HCT116 (cell line): ENCODE results near the gene CRCP. TPM values are rescaled to one million over a fixed set of nuclear protein-coding genes. Genes with fewer than 3 reads are reported as not detected.

Source experiments
- ATAC-seq: fragments of 200-7000 bp; cut with Tn5 transposase; 2 replicates; pipeline ENCODE4 v1.9.1; 2020; ENCODE audit warnings: mild to moderate bottlenecking, moderate library complexity
- BruUV-seq: library from RNA; stranded (reverse); fragments of 400-500 nt; replicated peaks from 2 replicates; lab custom pipeline; 2021; lab: Mats Ljungman, UMichigan
- CTCF ChIA-PET: fragments of 300-600 bp; sonication (Branson Sonifier 250); formaldehyde crosslinking; loops from one replicate; lab custom pipeline; 2021; ENCODE audit warnings: antibody characterized with exemption; lab: Charles Lee
- POLR2A ChIA-PET: fragments of 300-600, 350-600 bp; sonication (Branson Sonifier 250); formaldehyde crosslinking; loops from one replicate; lab custom pipeline; 2021; ENCODE audit warnings: antibody characterized with exemption; lab: Charles Lee
- RAD21 ChIA-PET, 2 experiments: fragments of 300-600 bp; sonication (Branson Sonifier 250); formaldehyde crosslinking; loops; one replicate each; lab custom pipeline; 2023; ENCODE audit warnings: low total read pairs in 2 of 2; ENCODE audit not compliant: uncharacterized antibody in 2 of 2, unreplicated experiment in 2 of 2, low non-redundant PET in 1 of 2; lab: Charles Lee
- DNase-seq: peaks from one replicate; pipeline ENCODE4 v3.0.0-alpha.2; 2010; ENCODE audit warnings: low read depth, low spot score
- H2AFZ ChIP-seq: fragments of 200-600 bp; shearing (Covaris generic), sonication (generic); 2 replicates; pipeline ENCODE4 v1.6.1; 2017; ENCODE audit warnings: low read depth, mixed run types, mixed read lengths, antibody characterized with exemption, low read length; ENCODE audit not compliant: poor library complexity, severe bottlenecking
- H3K27ac ChIP-seq: 2 replicates; pipeline ENCODE4 v1.5.1; 2012; ENCODE audit warnings: low read depth, low read length
- H3K27me3 ChIP-seq: fragments of 200-600 bp; sonication (generic); 2 replicates; pipeline ENCODE4 v1.6.1; 2016; ENCODE audit warnings: mixed run types, low read length, mixed read lengths; ENCODE audit not compliant: insufficient read depth
- H3K36me3 ChIP-seq, 2 experiments: fragments of 200-500 bp in 1 of 2; fragments of 200-600 bp in 1 of 2; sonication (Bioruptor generic) in 1 of 2; sonication (generic) in 1 of 2; 2 replicates each; pipeline versions ENCODE4 v1.5.1 to v1.6.1; 2014 to 2016; ENCODE audit warnings: low read length in 2 of 2, inconsistent platforms in 1 of 2, mixed read lengths in 1 of 2, mixed run types in 1 of 2; ENCODE audit not compliant: insufficient read depth in 2 of 2, control insufficient read depth in 1 of 2
- H3K4me1 ChIP-seq, 2 experiments: fragments of 200-600 bp in 1 of 2; sonication (generic) in 1 of 2; 2 replicates each; pipeline versions ENCODE4 v1.5.1 to v1.6.1; 2012 to 2017; ENCODE audit warnings: low read length in 2 of 2, inconsistent platforms in 1 of 2, mild to moderate bottlenecking in 1 of 2, mixed read lengths in 1 of 2, mixed run types in 1 of 2, moderate library complexity in 1 of 2; ENCODE audit not compliant: insufficient read depth in 2 of 2, control insufficient read depth in 1 of 2
- H3K4me2 ChIP-seq: fragments of 200-600 bp; sonication (generic); 2 replicates; pipeline ENCODE4 v1.6.1; 2017; ENCODE audit warnings: mixed run types, low read length, mixed read lengths
- H3K4me3 ChIP-seq, 2 experiments: fragments of 200-600 bp in 1 of 2; sonication (generic) in 1 of 2; replicated peaks in 1 of 2; 2 replicates each; pipeline ENCODE4 v1.5.1; 2011 to 2016; ENCODE audit warnings: low read length in 2 of 2, control low read depth in 1 of 2, low read depth in 1 of 2, mild to moderate bottlenecking in 1 of 2, mixed read lengths in 1 of 2, mixed run types in 1 of 2
- H3K79me2 ChIP-seq: fragments of 200-600 bp; sonication (generic); 2 replicates; pipeline ENCODE4 v1.6.1; 2017; ENCODE audit warnings: mild to moderate bottlenecking, mixed run types, low read length, moderate library complexity, mixed read lengths; ENCODE audit not compliant: insufficient read depth
- H3K9ac ChIP-seq: fragments of 200-600 bp; sonication (generic); 2 replicates; pipeline ENCODE4 v1.6.1; 2016; ENCODE audit warnings: low read length, mixed read lengths
- H3K9me2 ChIP-seq: fragments of 200-600 bp; sonication (generic), shearing (Covaris generic); 2 replicates; pipeline ENCODE4 v1.6.1; 2017; ENCODE audit warnings: mixed run types, mild to moderate bottlenecking, moderate library complexity; ENCODE audit not compliant: insufficient read depth
- H3K9me3 ChIP-seq, 2 experiments: fragments of 200-500 bp in 1 of 2; fragments of 200-600 bp in 1 of 2; sonication (Bioruptor generic) in 1 of 2; sonication (generic) in 1 of 2; 2 replicates each; pipeline ENCODE4 v1.6.1; 2014 to 2017; ENCODE audit warnings: low read length in 2 of 2, mixed read lengths in 2 of 2, inconsistent platforms in 1 of 2, low read depth in 1 of 2, mild to moderate bottlenecking in 1 of 2, mixed run types in 1 of 2, moderate library complexity in 1 of 2; ENCODE audit not compliant: control insufficient read depth in 1 of 2, insufficient read depth in 1 of 2
- H4K20me1 ChIP-seq: fragments of 200-600 bp; sonication (generic), shearing (Covaris generic); 2 replicates; pipeline ENCODE4 v1.6.1; 2017; ENCODE audit warnings: mixed run types, mild to moderate bottlenecking, moderate library complexity; ENCODE audit not compliant: insufficient read depth
- CEBPB ChIP-seq: IDR thresholded peaks from 2 replicates; pipeline ENCODE4 v1.6.1; 2012; ENCODE audit warnings: low read depth
- EGR1 ChIP-seq: IDR thresholded peaks from 2 replicates; pipeline ENCODE4 v1.6.1; 2012; ENCODE audit warnings: low read depth
- ELF1 ChIP-seq: IDR thresholded peaks from 2 replicates; pipeline ENCODE4 v1.6.1; 2012; ENCODE audit warnings: low read depth, borderline replicate concordance
- MAX ChIP-seq: IDR thresholded peaks from 2 replicates; pipeline ENCODE4 v1.6.1; 2012
- POLR2A ChIP-seq: IDR thresholded peaks from 2 replicates; pipeline ENCODE4 v1.7.0; 2011; ENCODE audit warnings: borderline replicate concordance; ENCODE audit not compliant: insufficient read depth, insufficient read length; ENCODE audit errors: extremely low read depth
- POLR2AphosphoS5 ChIP-seq: IDR thresholded peaks from 2 replicates; pipeline ENCODE4 v1.6.1; 2011; ENCODE audit warnings: mild to moderate bottlenecking, low read depth, low read length, moderate library complexity
- RAD21 ChIP-seq: IDR thresholded peaks from 2 replicates; pipeline ENCODE4 v1.6.1; 2012; ENCODE audit warnings: low read depth, mild to moderate bottlenecking
- SP1 ChIP-seq: IDR thresholded peaks from 2 replicates; pipeline ENCODE4 v1.6.1; 2012; ENCODE audit warnings: low read depth
- YY1 ChIP-seq: IDR thresholded peaks from 2 replicates; pipeline ENCODE4 v1.6.1; 2011; ENCODE audit warnings: low read length, low read depth, moderate library complexity, mild to moderate bottlenecking; ENCODE audit not compliant: insufficient replicate concordance; ENCODE audit errors: extremely low read depth
- ZBTB33 ChIP-seq: IDR thresholded peaks from 2 replicates; pipeline ENCODE4 v1.6.1; 2011; ENCODE audit warnings: mild to moderate bottlenecking, low read length, moderate library complexity; ENCODE audit not compliant: insufficient replicate concordance; ENCODE audit errors: extremely low read depth
- ZFX ChIP-seq: fragments of 450-650 bp; IDR thresholded peaks from 2 replicates; pipeline ENCODE4 v1.6.1; 2017
- ZNF274 ChIP-seq: fragments of 200-500 bp; sonication (Bioruptor generic); IDR thresholded peaks from 2 replicates; pipeline ENCODE4 v1.6.1; 2014; ENCODE audit warnings: mild to moderate bottlenecking, low read depth, low read length, inconsistent platforms
- intact Hi-C: fragments of 100-400 bp; cut with micrococcal nuclease; formaldehyde crosslinking; loops from 2 replicates; pipeline ENCODE4 v1.10.0; 2022
- total RNA-seq: library from RNA; stranded (reverse); gene quantifications from one replicate; pipeline ENCODE4 v1.2.1, GENCODE V29; 2021; ENCODE audit not compliant: unreplicated experiment
- TF ChIP-seq, protein P1 (sequence below): IDR thresholded peaks from 2 replicates; pipeline ENCODE4 v1.6.1; 2012; ENCODE audit warnings: low read depth

The CRCP gene
- total RNA-seq, 1 experiment from 2014 or later, result 28.4 TPM

- ChIA-PET CTCF (no interaction called here), POLR2A (no interaction called here)
- BruUV-seq, result no TSS peak
These were observed 42.4 kb downstream of the CRCP start for GRCh38 chr7:66157060-66157459.

More at GRCh38 chr7:66157060-66157459, 42.4 kb downstream of the CRCP start:
- TF ChIP-seq EGR1, result no peak
- no peak for TF ChIP-seq SP1
- TF ChIP-seq YY1, result no peak
- no peak for TF ChIP-seq ZFX
- no peak for TF ChIP-seq RAD21
- TF ChIP-seq ELF1, result no peak
- TF ChIP-seq ZBTB33, result no peak
- TF ChIP-seq POLR2A, result no peak
- TF ChIP-seq, protein P1, sequence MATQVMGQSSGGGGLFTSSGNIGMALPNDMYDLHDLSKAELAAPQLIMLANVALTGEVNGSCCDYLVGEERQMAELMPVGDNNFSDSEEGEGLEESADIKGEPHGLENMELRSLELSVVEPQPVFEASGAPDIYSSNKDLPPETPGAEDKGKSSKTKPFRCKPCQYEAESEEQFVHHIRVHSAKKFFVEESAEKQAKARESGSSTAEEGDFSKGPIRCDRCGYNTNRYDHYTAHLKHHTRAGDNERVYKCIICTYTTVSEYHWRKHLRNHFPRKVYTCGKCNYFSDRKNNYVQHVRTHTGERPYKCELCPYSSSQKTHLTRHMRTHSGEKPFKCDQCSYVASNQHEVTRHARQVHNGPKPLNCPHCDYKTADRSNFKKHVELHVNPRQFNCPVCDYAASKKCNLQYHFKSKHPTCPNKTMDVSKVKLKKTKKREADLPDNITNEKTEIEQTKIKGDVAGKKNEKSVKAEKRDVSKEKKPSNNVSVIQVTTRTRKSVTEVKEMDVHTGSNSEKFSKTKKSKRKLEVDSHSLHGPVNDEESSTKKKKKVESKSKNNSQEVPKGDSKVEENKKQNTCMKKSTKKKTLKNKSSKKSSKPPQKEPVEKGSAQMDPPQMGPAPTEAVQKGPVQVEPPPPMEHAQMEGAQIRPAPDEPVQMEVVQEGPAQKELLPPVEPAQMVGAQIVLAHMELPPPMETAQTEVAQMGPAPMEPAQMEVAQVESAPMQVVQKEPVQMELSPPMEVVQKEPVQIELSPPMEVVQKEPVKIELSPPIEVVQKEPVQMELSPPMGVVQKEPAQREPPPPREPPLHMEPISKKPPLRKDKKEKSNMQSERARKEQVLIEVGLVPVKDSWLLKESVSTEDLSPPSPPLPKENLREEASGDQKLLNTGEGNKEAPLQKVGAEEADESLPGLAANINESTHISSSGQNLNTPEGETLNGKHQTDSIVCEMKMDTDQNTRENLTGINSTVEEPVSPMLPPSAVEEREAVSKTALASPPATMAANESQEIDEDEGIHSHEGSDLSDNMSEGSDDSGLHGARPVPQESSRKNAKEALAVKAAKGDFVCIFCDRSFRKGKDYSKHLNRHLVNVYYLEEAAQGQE, result no peak
- TF ChIP-seq ZNF274, result no peak
- TF ChIP-seq CEBPB, result no peak
- TF ChIP-seq MAX, result no peak
- no peak for TF ChIP-seq POLR2AphosphoS5
- Histone ChIP-seq H2AFZ (no peak overlapping the region), H3K9ac (no peak overlapping the region), H3K9me2 (no peaks in the 10 kb centered on the region), H3K79me2 (peaks cover 2% of the 10 kb centered on the region; the same call in 1 of the 2 replicates), H3K4me1 (peaks cover 28% of the 10 kb centered on the region in 2 experiments), H3K27me3 (no peaks in the 10 kb centered on the region), H3K4me2 (no peak overlapping the region), H3K4me3 (no peak overlapping the region), H3K27ac (no peak overlapping the region), H4K20me1 (no peaks in the 10 kb centered on the region), H3K36me3 (peaks cover 11 to 29% of the 10 kb centered on the region in 2 experiments), H3K9me3 (no peaks in the 10 kb centered on the region)
- DNase-seq (no peak), ATAC-seq (no peak)
- RAD21 ChIA-PET, result interaction anchor here in 1 of 2 experiments (0.6 kb wide), 1 partner anchor 173 kb away, joined by 5 read pairs; no protein-coding TSS in a partner anchor
- intact Hi-C loops, result loop anchor here (10.0 kb wide), 1 partner anchor 122 kb away; no protein-coding TSS in a partner anchor
